IPS DF 4.7 (cell line): ENCODE data around the gene SHROOM3.

Experiments used
- DNase-seq: peaks from one replicate; pipeline ENCODE4 v3.0.0-alpha.2; 2013; ENCODE audit warnings: low spot score; ENCODE audit errors: extremely low read depth

Gene SHROOM3

DNA sequence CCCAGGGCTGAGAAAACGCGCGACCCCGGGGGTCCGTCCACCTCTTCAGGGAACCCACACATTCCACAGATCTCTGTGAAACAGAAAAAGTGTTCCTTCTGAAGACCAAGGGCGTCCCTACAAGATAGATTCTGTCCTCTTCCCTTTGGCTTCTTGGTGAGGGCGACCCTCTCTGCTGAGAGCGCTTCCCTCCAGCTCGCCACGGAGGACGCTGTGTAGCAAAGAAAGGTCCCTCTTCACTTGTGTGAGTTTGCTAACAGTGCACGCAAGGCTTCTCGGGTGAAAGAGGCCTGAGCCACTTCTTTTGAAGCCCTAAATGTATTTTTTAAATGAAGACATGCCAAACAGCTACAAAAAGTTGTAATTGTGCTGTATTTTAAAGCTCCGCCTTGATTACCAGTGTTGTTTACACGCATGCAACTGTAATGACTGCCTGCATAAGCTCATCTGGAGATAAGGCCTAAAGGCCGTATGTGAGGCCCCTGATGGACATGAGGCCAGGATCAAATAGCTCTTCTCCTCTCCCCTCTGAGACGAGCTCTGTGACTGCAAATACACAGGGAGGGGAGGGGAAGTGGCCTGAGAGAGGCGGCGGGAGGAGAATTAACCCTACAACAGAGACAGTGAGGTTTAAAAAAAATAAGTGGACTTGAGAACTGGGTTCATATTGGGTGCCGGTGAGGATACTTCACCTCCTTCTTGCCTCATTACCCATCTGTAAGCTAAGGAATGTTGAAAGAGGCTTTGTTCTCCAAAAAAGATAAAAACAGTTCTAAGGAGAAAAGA lies 367.4 kb downstream of the SHROOM3 start:
- DNase-seq, result no peak

DNA sequence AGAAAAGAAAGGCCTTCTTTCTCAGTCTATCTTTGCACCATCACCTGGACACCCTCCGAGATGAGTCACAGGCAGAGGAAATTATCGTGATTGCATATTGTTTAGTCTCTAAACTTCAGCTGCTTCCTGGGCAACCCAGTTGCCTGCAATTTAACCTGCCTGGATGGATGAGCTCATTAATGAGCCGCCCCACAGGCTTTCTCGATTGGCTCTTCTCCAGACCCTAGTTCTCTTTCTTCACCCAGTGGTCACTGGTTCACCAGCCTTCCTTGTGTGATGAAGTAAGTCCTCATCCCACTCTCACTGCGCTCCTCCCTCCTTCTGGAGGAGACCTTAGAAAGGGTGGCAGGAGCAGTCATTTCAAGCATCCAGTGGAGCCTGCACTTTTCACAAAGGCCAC lies 368.5 kb downstream of the SHROOM3 start:
- no peak for DNase-seq

DNA sequence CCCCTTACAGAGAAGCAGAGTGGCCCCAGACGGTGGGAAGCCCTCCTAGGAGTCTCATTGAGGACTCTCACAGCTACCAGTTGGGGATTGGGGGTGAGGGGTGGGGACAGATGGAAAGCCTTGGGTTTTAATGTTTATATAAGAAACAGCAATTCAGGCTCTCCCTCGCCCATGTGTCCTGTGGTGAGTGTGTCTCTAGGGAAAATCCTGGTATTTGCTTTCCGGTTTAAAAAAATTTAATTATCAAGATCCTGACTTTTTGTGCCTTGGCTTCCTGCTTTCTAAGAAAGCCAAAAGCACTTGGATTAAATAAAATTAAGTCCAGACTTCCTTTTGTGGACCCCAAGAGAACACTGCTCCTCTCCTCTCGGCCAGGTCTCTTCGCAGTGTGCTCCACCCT lies 369.1 kb downstream of the SHROOM3 start:
- DNase-seq, result no peak

DNA sequence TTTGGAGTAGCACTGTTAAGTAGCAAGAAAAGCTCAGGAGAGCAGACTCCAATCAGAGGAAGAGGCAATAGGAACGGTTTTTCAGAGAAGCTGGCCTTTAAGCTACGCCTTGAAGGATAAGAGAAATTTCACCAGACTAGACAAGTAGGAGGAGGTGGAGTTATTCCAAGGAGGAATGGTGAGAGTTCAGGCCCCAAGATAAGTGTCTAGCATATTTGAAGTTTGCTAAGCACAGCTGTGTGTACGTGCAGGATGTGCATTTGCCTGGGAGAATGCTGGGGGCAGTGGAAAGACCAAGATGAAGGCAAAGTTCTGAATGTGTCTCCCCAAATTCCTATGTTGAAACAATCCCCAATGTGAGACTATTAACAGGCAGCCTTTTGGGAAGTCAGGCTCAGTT lies 371.3 kb downstream of the SHROOM3 start:
- DNase-seq, result no peak

DNA sequence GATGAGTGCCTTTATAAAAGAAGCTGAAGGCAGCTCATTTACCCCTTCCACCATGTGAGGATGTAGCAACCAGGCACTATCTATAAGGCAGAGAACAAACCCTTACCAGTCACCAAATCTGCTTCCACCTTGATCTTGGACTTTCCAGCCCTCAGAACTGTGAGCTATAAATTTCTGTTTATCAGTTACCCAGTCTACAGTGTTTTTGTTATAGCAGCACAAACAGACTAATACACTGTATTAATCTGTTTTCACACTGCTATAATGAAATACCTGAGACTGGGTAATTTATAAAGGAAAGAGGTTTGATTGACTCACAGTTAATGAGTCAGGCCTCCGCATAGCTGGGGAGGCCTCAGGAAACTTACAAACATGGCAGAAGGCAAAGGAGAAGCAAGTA lies 371.7 kb downstream of the SHROOM3 start:
- DNase-seq, result no peak

DNA sequence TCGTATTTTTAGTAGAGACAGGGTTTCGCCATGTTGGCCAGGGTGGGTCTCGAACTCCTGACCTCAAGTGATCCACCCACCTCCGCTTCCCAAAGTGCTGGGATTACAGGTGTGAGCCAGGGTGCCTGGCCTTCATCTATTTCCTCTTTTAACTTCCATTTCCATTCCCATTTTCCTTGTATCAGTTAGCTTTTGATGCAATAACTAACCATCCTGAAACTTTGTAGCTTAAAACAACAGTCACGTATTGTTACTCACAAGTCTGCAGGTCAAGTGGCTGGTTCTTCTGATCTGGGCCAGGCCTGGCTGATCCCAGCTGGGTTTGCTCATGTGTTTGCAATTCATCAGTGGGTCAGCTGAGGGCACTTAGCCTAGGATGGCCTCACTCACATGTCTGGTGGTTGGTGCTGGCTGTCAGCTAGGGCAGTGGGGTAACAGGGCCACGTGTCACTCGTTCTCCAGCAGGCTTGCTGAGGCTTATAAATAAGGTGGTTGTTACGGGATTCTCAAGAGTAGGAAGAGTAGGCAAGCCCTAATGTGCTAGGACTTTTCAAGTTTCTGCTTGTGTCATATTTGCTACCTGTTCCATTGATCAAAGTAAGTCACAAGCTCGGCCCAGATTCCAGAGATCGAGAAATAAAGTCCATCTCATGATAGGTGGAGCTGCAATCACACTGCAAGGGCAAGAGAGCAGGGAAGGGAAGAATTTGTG lies 374.7 kb downstream of the SHROOM3 start:
- no peak for DNase-seq

DNA sequence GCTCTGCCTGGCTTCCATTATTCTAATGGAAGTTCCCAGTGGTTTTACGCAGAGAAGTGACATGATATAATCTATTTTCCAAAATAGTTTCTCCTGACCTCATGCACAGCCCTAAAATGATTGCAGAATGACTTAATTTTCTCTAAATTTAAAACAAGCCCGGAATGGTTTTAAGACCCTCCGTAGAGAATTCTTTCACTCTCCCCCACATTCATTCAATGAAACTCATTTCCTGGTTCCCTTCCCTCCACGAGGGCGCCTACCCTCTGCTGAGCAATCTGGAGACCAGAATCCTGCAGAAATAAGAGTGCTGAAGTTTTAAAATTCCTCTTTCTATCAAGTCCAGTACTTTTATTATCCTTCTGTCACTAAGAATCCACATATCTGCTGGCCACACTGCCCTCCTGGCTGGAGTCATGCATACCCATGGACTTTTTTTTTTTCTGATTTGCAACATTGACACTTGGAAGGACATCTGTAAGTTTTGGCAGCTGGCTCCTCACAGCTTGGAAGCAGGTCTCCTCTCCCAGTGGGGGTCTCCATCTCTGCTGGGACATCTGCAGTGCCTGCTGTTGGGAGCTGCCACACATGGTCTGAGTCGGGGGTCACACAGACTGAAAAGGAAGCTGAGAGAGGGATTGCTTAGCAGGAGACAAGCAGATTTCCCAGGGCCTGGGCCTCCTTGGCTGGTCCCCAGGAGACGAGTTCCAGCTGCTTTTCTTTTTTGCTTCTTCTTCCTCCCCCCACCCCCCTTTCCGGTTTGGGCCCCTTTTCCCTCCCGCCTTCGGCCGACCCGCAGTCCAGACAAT lies 376.8 kb downstream of the SHROOM3 start:
- DNase-seq, result no peak

DNA sequence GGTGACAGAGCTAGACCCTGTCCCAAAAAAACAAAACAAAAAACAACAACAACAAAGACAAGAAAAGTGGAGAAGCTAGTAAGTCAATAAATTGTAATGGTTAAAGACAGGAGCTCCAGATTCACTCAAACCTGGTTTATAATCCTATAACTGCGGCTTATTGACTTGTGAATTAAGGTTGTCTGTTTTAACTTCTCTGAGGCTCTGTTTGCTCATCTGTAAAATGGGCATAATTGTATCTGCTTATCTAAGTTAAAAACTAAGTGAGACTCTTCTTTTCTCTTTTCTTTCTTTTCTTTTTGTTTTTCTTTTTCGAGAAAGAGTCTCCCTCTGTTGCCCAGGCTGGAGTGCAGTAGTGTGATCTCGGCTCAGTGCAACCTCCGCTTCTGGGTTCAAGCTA lies 378.0 kb downstream of the SHROOM3 start:
- DNase-seq, result no peak

DNA sequence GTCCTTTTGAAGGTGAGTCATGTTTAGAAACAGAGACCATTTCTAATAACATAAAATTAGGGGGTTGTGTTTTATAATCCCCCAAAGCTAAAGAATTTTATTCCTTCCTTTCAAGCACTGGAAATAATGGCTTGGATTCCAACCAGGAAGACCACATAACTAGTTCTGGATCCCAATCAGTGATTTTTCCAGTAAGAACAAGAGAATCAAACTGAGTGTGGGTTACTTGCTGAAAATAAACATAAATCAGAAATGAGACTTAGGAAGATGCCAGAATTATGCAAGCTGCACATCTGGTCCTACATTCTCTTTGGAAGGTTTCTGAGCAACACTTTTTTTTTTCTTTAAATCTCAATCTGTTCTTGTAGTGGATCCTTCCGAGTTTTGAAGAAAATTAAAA lies 386.6 kb downstream of the SHROOM3 start:
- DNase-seq, result no peak

DNA sequence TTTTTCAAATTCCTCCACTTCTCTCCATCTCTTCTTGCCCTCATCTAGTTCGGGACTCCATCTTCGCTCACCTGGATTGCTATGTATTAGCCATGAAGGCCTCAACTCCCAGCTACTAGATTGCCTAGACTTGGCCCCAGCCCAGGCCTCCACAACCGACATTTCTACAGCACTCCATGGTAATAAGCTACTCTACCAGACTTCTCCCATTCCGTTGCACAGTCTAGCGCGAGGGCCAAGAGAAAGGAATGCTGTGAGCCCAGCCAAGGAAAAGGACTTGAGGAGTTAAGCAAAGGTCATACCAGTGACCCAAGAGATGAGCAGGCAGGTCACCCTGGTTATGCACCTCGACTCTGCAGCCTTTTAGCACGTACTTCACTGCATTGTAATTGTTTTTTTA lies 387.3 kb downstream of the SHROOM3 start:
- DNase-seq, result no peak

DNA sequence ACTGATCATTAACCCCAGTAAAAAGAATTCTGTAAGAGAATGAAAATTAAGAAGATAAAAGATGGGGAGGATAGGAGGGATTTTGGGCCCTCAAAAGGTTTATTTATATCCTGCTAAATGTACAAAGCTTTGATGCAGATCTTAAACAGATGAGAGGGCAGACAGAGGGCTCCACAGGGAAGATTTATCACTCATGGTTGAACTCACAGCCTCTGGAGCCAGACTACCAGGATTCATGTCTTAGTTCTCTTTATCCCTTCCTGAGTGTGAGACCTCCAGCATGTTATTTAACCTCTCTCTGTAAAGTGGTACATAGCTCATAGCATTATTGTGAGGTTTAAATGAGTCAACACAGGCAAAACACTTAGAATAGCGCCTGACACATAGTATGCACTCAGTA lies 388.5 kb downstream of the SHROOM3 start:
- no peak for DNase-seq

DNA sequence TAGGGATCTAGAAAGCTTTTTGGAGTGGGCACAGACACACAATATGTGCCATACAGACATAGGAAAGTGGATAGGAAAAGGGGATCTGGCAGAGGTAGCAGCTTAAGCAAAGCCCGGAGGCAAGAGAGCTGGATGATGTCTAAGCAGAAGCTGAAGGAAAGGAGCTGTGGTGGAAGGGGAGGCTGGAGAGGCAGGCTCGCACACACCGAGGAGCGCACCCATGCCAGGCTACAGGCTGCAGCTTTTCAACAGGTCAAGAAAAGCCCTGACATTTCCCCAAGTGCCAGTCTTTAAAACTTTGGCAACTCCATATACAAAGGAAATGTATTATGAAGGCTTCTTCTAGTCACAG lies 395.6 kb downstream of the SHROOM3 start:
- DNase-seq, result no peak

DNA sequence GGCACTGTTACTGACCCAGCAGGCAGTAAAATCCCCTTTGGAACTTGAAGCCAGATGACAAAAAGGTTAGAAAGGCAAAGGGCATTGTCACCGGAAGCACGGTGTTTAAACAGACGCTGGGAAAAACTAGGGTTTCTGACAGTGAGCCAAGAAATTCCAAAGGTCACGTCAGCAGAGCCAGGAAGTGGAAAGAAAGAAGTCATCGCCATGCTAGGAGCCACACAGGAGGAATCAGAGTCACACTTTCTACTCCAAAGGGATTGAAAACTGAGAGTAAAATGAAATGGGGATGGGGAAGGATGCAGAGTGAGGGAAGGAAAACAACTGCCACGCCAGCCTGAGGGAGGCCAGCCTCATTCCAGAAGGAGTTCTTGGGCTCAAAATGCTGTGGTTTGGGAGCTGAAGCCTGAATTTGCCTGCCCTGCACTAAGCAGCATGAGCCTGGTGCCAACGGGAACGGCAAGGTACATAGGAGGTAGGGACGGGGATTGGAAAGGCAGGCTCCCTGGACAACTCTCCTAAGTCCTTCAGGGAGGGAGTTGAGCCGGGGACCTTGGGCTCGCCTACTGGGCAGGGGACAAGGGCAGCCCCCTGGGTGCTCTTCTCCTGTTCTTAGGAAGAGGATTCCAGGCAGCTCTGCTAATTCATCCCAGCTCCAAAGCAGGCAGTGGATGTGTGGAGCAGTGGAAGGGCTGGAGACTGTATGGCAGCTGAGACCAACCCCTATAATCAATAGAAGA lies 396.1 kb downstream of the SHROOM3 start:
- DNase-seq, result no peak

DNA sequence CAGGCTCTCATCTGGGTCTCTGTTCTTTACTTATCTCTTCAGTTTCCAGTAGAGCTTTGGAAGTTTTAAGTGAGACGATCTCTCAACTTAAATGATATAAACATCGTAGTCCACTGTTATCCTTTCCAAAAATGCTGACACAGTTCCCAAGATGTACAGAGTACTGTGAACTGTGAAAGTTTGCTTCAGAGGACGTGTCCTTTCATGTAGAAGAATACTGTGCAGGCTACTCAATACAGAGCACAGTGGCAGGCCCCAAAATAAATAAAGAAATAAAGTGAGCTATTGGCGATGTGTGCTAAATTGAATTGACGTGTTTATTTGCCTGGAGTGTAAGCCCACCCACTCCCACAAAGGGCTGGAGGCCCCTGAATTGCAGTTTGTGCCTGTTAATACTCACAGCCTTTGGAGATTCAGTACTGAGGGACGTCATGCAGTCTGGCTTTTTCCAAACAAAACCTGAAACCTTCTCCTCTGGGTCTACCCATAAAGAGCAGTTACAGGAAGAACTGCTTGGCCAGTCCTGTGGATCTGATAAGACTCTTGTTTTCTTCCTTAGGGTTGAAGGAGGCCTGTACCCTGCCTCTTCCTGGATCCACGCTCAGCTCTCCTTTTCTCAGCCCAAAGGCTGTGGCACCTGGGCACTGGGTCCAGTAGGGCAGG lies 396.8 kb downstream of the SHROOM3 start:
- no peak for DNase-seq
